Fibroblast of pulmonary artery (primary cell): ENCODE results near the gene ZMIZ1.

Experiments
- DNase-seq: peaks from one replicate; pipeline ENCODE4 v3.0.0-alpha.2; 2010; ENCODE audit warnings: low read depth
- H3K4me3 ChIP-seq: replicated peaks from 2 replicates; pipeline ENCODE4 v1.5.1; 2011; ENCODE audit warnings: low read depth, mild to moderate bottlenecking, control low read depth, low read length, moderate library complexity
- CTCF ChIP-seq: IDR thresholded peaks from 2 replicates; pipeline ENCODE4 v1.5.1; 2011; ENCODE audit warnings: mild to moderate bottlenecking, control low read depth, low read length, inconsistent platforms; ENCODE audit errors: missing control alignments

The ZMIZ1 gene

GRCh38 chr10:79069325-79070080, 737 bp downstream of the ZMIZ1 start:
- peak overlapping the region; percentile 97 for H3K4me3 ChIP-seq
- TF ChIP-seq CTCF: no peak
- DNase-seq: peak; percentile 53

- H3K4me3 ChIP-seq: peak overlapping the region; percentile 97
- no peak for TF ChIP-seq CTCF
- peak; percentile 27 for DNase-seq
These were observed 1.4 kb downstream of the ZMIZ1 start for GRCh38 chr10:79070081-79070605.

GRCh38 chr10:79070606-79071395, 2.0 kb downstream of the ZMIZ1 start:
- H3K4me3 ChIP-seq: peak overlapping the region; percentile 97
- peak; percentile 94 for DNase-seq
- TF ChIP-seq CTCF: no peak

GRCh38 chr10:79071396-79071923, 2.7 kb downstream of the ZMIZ1 start:
- peak overlapping the region; percentile 97 for H3K4me3 ChIP-seq
- TF ChIP-seq CTCF: no peak
- no peak for DNase-seq

- H3K4me3 ChIP-seq: peak overlapping the region; percentile 97
- DNase-seq: no peak
- no peak for TF ChIP-seq CTCF
These were observed 3.3 kb downstream of the ZMIZ1 start for GRCh38 chr10:79072041-79072441.

GRCh38 chr10:79072994-79073645, 4.4 kb downstream of the ZMIZ1 start:
- H3K4me3 ChIP-seq: no peak overlapping the region
- no peak for TF ChIP-seq CTCF
- DNase-seq: no peak
